ENCODE results near the gene SLC6A8.
"Not testable (repeated sequence)": the region's sequence is repeated elsewhere in the genome, so short reads cannot be mapped to it uniquely, and the experiment has no call there.

Gene SLC6A8

GRCh38 chrX:153696538-153696937 lies 8.8 kb downstream of the SLC6A8 start:
- H3K36me3 Mint-ChIP-seq (ENCODE audit: insufficient read depth); H3K27ac Mint-ChIP-seq (ENCODE audit: low read depth); ATAC-seq (replicated peaks; ENCODE audit: extremely low read depth, poor library complexity, severe bottlenecking); H3K4me1 Mint-ChIP-seq; DNase-seq (ENCODE audit: low spot score in 2 of 2); H3K27me3 Mint-ChIP-seq; H3K4me3 Mint-ChIP-seq; H3K9me3 Mint-ChIP-seq: not testable (repeated sequence)

DNA sequence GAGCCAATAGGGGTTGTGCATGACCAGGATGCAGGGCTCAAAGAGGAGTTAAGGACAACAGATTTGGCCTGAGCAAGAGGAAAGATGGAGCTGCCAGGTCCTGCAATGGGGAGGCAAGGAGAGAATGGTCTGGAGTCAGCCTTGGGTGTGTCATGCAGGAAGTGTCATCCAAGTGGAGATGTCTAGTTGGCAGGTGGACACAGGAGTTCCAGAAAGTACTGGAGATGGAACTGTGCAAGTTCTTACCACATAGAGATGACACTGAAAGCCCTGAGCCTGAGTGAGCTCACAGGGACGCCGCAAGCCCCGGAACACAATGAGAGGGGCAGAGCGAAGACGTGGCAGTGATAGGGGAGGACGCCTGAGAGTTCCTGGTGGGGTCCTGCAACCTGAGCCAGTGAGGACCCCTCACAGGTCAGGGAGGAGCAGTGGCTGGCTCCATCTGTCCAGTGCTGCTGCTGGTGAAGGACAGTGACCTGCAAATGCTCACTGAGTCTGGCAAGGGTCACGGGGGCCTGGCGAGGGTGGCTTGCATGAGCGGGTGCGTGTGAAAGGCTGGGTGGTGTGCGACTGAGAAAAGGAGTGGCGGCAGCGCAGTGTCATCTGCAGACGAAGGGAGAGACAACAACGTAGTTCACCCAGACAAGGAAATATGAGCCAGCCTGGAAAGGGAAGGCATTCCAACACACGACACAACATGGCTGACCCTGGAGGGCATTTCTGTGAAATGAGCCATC lies 9.4 kb downstream of the SLC6A8 start:
- not testable (repeated sequence) for DNase-seq (ENCODE audit: low spot score in 2 of 2); H3K9me3 Mint-ChIP-seq; ATAC-seq (replicated peaks; ENCODE audit: extremely low read depth, poor library complexity, severe bottlenecking); H3K4me3 Mint-ChIP-seq; H3K27me3 Mint-ChIP-seq; H3K36me3 Mint-ChIP-seq (ENCODE audit: insufficient read depth); H3K4me1 Mint-ChIP-seq
- H3K27ac Mint-ChIP-seq (ENCODE audit: low read depth): peak overlapping the region; percentile 71

- DNase-seq (ENCODE audit: low spot score in 2 of 2) (no peak), ATAC-seq (replicated peaks; ENCODE audit: extremely low read depth, poor library complexity, severe bottlenecking) (no peak)
- Mint-ChIP-seq H3K36me3 (ENCODE audit: insufficient read depth) (peaks cover 5% of the 10 kb centered on the region), H3K27ac (ENCODE audit: low read depth) (peak overlapping the region; percentile 73), H3K4me3 (no peak overlapping the region), H3K9me3 (no peaks in the 10 kb centered on the region), H3K27me3 (no peaks in the 10 kb centered on the region), H3K4me1 (no peaks in the 10 kb centered on the region)
These were observed 10.5 kb downstream of the SLC6A8 start for GRCh38 chrX:153697924-153698865.

GRCh38 chrX:153699210-153699783 lies 11.6 kb downstream of the SLC6A8 start:
- H3K4me3 Mint-ChIP-seq; H3K36me3 Mint-ChIP-seq (ENCODE audit: insufficient read depth); H3K9me3 Mint-ChIP-seq; H3K4me1 Mint-ChIP-seq; DNase-seq (ENCODE audit: low spot score in 2 of 2); H3K27ac Mint-ChIP-seq (ENCODE audit: low read depth); ATAC-seq (replicated peaks; ENCODE audit: extremely low read depth, poor library complexity, severe bottlenecking); H3K27me3 Mint-ChIP-seq: not testable (repeated sequence)

DNA sequence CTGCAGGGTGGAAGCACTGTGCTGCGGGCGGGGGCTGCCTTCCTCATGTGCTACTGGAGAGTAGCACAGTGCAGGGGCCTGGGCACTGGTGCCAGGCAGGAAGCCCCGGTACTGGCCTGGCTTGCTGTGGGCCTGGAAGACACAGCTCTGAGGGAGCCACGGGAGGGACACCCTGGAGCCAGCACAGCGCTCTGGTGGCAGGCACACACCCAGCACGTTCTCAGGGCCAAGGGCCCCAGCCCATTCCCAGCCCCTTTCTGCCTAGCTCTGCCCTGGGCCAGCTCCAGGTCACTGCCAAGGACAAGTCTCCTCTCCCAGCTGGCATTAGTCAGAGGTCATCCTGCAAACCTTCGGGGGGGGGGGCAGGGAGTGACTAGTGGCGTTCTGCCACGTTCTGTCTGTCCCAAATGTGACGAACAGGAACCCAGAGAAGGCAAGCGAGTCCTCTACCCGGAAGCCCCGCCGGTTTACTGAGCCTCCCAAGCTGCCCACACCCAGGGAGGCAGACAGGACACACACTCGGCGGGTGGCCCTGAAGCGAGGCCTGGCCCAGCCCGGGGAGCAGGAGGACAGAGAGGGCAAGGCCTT lies 12.2 kb downstream of the SLC6A8 start:
- H3K4me3 Mint-ChIP-seq; ATAC-seq (replicated peaks; ENCODE audit: extremely low read depth, poor library complexity, severe bottlenecking); H3K9me3 Mint-ChIP-seq; H3K4me1 Mint-ChIP-seq; DNase-seq (ENCODE audit: low spot score in 2 of 2); H3K27me3 Mint-ChIP-seq; H3K27ac Mint-ChIP-seq (ENCODE audit: low read depth); H3K36me3 Mint-ChIP-seq (ENCODE audit: insufficient read depth): not testable (repeated sequence)

DNA sequence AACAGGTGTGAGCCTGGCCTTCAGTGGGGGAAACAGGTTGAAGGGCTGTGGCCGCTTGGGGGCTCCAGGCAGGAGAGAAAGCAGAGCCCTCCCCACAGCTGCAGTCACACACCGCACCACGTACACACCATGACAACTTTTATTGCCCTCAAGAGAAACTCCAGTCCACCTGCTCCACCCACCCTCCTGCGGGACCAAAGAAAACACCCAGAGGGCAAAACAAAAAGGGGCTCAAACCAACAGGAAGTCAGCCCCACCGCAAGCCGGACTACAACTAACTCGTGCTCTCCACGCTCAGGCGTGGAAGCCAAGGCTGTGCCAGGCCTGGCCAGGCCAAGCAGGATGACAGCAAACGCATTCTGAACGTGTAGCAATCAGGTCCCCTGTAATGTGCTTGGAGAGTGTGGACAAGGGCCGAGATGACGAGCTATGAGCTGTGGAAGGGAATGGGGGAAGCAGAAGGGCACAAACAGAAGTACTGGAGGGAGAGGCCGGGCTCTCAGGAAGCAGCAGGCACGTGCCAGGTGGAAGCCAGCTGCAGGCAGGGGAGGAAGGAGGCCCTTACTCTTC lies 12.7 kb downstream of the SLC6A8 start:
- no peak for DNase-seq (ENCODE audit: low spot score in 2 of 2)
- H3K4me3 Mint-ChIP-seq: no peak overlapping the region
- no peaks in the 10 kb centered on the region for H3K4me1 Mint-ChIP-seq
- H3K27ac Mint-ChIP-seq (ENCODE audit: low read depth): no peak overlapping the region
- H3K9me3 Mint-ChIP-seq: no peaks in the 10 kb centered on the region
- no peaks in the 10 kb centered on the region for H3K27me3 Mint-ChIP-seq
- H3K36me3 Mint-ChIP-seq (ENCODE audit: insufficient read depth): peaks cover 5% of the 10 kb centered on the region
- ATAC-seq (replicated peaks; ENCODE audit: extremely low read depth, poor library complexity, severe bottlenecking): no peak

DNA sequence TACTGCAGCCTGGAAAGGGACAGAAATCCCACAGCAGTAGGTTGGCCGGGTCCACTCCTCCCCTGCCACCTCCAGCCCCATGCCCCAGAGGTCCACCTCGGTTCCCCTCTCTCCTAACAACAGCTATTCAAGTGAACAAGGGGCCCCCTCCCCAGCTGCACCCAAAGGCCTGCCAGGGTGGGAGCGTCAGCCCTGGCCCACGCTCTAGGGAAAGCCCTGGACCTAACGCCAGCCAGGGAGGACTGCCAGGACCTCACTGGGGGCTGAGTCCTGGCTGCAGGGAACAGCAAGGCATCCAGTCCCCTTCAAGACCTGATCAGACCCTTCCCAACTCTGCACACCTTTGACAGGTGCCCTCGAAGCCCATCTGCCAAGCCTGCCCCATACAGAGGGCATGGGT lies 13.2 kb downstream of the SLC6A8 start:
- H3K27me3 Mint-ChIP-seq: no peaks in the 10 kb centered on the region
- H3K36me3 Mint-ChIP-seq (ENCODE audit: insufficient read depth): peaks cover 4% of the 10 kb centered on the region
- DNase-seq (ENCODE audit: low spot score in 2 of 2): no peak
- H3K27ac Mint-ChIP-seq (ENCODE audit: low read depth): no peak overlapping the region
- no peak for ATAC-seq (replicated peaks; ENCODE audit: extremely low read depth, poor library complexity, severe bottlenecking)
- H3K4me3 Mint-ChIP-seq: no peak overlapping the region
- H3K9me3 Mint-ChIP-seq: no peaks in the 10 kb centered on the region
- H3K4me1 Mint-ChIP-seq: no peaks in the 10 kb centered on the region

DNA sequence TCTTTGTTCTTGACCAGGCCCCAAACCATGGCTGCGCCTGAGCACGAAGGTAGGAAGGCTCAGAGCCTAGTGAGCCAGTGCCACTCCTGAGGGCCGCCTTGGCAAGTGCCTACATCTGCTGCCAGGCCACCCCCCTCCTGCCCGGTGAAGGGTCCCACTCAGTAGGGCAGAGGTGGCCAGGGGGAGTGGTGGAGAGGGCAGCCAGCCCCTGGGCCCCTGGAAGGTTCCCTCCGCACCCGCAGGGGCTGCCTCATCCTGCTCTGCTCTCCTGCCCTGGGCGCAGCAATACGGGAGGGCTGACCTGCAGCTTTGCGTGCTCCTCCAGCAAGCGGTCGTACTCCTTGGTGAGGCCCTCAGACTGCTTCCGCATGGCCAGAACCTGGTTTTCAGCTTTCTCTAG lies 14.0 kb downstream of the SLC6A8 start:
- no peak for DNase-seq (ENCODE audit: low spot score in 2 of 2)
- no peaks in the 10 kb centered on the region for H3K27me3 Mint-ChIP-seq
- H3K4me1 Mint-ChIP-seq: peaks cover 6% of the 10 kb centered on the region

GRCh38 chrX:153702336-153703035 lies 14.8 kb downstream of the SLC6A8 start:
- ATAC-seq (replicated peaks; ENCODE audit: extremely low read depth, poor library complexity, severe bottlenecking): no peak
- H3K36me3 Mint-ChIP-seq (ENCODE audit: insufficient read depth): peaks cover 1% of the 10 kb centered on the region
- H3K4me3 Mint-ChIP-seq: no peak overlapping the region

More for the DNA sequence above, 14.0 kb downstream of the SLC6A8 start:
- H3K9me3 Mint-ChIP-seq: no peaks in the 10 kb centered on the region
- H3K36me3 Mint-ChIP-seq (ENCODE audit: insufficient read depth): peaks cover 5% of the 10 kb centered on the region
- no peak for ATAC-seq (replicated peaks; ENCODE audit: extremely low read depth, poor library complexity, severe bottlenecking)
- H3K4me3 Mint-ChIP-seq: no peak overlapping the region
- no peak overlapping the region for H3K27ac Mint-ChIP-seq (ENCODE audit: low read depth)

DNA sequence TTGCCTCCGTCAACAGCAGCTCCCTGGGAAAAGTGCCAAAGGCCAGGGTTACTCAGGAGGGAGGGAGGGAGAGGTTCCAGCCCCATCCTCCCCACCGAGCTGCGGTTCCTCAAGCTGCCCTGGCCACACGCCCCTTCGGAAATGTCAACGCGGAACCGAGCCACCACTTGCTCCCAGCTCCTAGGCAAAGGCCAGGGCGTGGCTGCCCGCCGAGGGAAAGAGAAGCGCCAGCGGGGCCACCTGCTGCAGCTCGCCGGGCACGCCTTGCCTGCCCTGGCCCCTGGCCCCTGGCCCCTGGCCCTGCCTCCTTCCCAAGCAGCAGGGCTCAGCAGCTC lies 15.3 kb downstream of the SLC6A8 start:
- Mint-ChIP-seq H3K27me3 (no peaks in the 10 kb centered on the region), H3K9me3 (no peaks in the 10 kb centered on the region), H3K27ac (ENCODE audit: low read depth) (no peak overlapping the region), H3K4me3 (no peak overlapping the region), H3K36me3 (ENCODE audit: insufficient read depth) (peaks cover 1% of the 10 kb centered on the region), H3K4me1 (peaks cover 7% of the 10 kb centered on the region)
- ATAC-seq (replicated peaks; ENCODE audit: extremely low read depth, poor library complexity, severe bottlenecking) (no peak), DNase-seq (ENCODE audit: low spot score in 2 of 2) (no peak)

More at GRCh38 chrX:153702336-153703035, 14.8 kb downstream of the SLC6A8 start:
- no peak for DNase-seq (ENCODE audit: low spot score in 2 of 2)
- Mint-ChIP-seq H3K9me3 (no peaks in the 10 kb centered on the region), H3K27ac (ENCODE audit: low read depth) (no peak overlapping the region), H3K4me1 (peaks cover 7% of the 10 kb centered on the region), H3K27me3 (no peaks in the 10 kb centered on the region)

- ATAC-seq (replicated peaks; ENCODE audit: extremely low read depth, poor library complexity, severe bottlenecking): no peak
- Mint-ChIP-seq H3K27ac (ENCODE audit: low read depth) (no peak overlapping the region), H3K9me3 (no peaks in the 10 kb centered on the region), H3K36me3 (ENCODE audit: insufficient read depth) (peaks cover 4% of the 10 kb centered on the region), H3K4me1 (peaks cover 7% of the 10 kb centered on the region), H3K27me3 (no peaks in the 10 kb centered on the region), H3K4me3 (no peak overlapping the region)
- DNase-seq (ENCODE audit: low spot score in 2 of 2): no peak
These were observed 16.3 kb downstream of the SLC6A8 start for GRCh38 chrX:153704021-153704526.
